Fibroblast of lung (primary cell): ENCODE results near the gene PTGDS.

Experiments used
- CTCF ChIP-seq, 2 donors: IDR thresholded peaks in 1 of 2; conservative IDR thresholded peaks in 1 of 2; 1 replicate in 1 of 2; 2 replicates in 1 of 2; pipeline ENCODE4 v1.5.1; 2011 to 2012; ENCODE audit warnings: low read length in 2 of 2, control low read depth in 1 of 2, inconsistent platforms in 1 of 2, low read depth in 1 of 2, mild to moderate bottlenecking in 1 of 2
- EZH2 ChIP-seq: IDR thresholded peaks from 2 replicates; pipeline ENCODE4 v1.5.1; 2012; ENCODE audit warnings: low read length, control low read depth, mild to moderate bottlenecking; ENCODE audit errors: missing control alignments

DNA sequence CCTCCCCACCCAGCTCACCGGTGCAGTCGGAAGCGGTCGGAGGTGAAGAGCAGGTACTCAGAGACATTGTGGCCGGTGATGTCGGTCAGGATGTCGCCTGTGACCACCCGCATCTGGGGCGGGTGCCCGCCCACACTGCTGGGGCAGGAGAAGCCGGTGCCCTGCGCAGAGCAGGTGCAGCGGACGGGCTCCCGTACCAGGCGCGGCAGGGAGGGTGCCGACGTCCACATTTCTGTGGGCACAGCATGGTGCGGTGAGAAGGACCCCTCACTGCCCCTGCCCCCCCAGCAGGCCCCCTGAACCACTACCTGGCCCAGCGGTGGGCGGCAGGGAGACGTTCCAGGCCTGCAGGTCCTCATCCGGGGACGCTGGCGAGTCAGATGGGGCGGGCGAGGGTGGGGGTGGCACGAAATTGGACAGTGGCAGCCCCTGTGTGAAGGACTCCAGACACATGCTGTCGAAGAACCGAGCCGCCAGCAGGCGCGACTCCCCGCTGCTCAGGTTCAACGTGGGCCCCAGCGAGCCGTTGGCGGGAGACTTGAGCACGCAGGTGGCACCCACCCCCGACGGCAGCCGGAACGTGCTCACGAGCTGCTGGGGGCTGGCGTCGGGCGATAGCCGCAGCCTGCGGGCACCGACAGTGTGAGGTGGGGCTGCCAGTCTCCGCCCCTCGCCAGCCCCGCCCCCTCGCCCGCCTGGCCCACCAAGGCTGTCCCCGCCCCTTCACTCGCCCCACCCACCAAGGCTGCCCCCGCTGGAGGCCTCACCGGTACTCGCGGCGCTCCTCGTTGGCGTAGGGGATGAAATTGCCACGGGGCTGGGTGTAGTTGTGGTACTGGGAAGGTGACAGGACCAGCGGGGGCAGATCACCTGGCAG is 35.6 kb downstream of the PTGDS start:
- no peak for TF ChIP-seq CTCF (conservative IDR thresholded peaks at IDR 0.05 in 1 of 2, IDR thresholded peaks at IDR 0.05 in 1 of 2; ENCODE audit: low read depth in 1 of 2, low read length in 2 of 2)
- no peak for TF ChIP-seq EZH2
